Progenitor cell of endocrine pancreas (in vitro differentiated cells): Measurements from ENCODE around the gene CEACAM18. TPM values are rescaled to one million over a fixed set of nuclear protein-coding genes. Genes with fewer than 3 reads are reported as not detected.

Experiments
- DNase-seq: peaks from one replicate; pipeline ENCODE4 v3.0.0; 2021; ENCODE audit warnings: low spot score; ENCODE audit not compliant: unreplicated experiment
- H3K27ac Mint-ChIP-seq: 2 replicates; pipeline ENCODE4 v1.8.0; 2021; ENCODE audit warnings: mild to moderate bottlenecking, moderate library complexity, mixed read lengths
- H3K27me3 Mint-ChIP-seq: 2 replicates; pipeline ENCODE4 v1.8.0; 2021; ENCODE audit warnings: mixed read lengths
- H3K36me3 Mint-ChIP-seq: 2 replicates; pipeline ENCODE4 v1.8.0; 2022; ENCODE audit warnings: mixed read lengths; ENCODE audit not compliant: insufficient read depth
- H3K4me1 Mint-ChIP-seq: 2 replicates; pipeline ENCODE4 v1.8.0; 2021; ENCODE audit warnings: low read depth, mixed read lengths
- H3K4me3 Mint-ChIP-seq: 2 replicates; pipeline ENCODE4 v1.8.0; 2021; ENCODE audit warnings: low read depth, mild to moderate bottlenecking, moderate library complexity, mixed read lengths
- H3K9me3 Mint-ChIP-seq: 2 replicates; pipeline ENCODE4 v1.8.0; 2021; ENCODE audit warnings: low read depth, mixed read lengths
- CTCF ChIP-seq: fragments of 200-600 bp; sonication (generic); IDR thresholded peaks from one replicate; pipeline ENCODE4 v1.5.0; 2021; ENCODE audit warnings: antibody characterized with exemption, mild to moderate bottlenecking; ENCODE audit not compliant: unreplicated experiment
- long read RNA-seq: library from polyadenylated mRNA; unstranded; transcript quantifications from one replicate; pipeline ENCODE4 v2.0.0, GENCODE V29; 2020
- total RNA-seq: library from RNA; stranded (reverse); gene quantifications from 2 replicates; pipeline ENCODE4 v1.2.1, GENCODE V29; 2021

CEACAM18 gene
- not detected in 2 replicates for total RNA-seq
- long read RNA-seq = 0 reads

- H3K27ac Mint-ChIP-seq = no peak within 1 kb of the TSS
- no peaks in the 10 kb centered on the region for H3K9me3 Mint-ChIP-seq
Measured at GRCh38 chr19:51478381-51479234, at the start of gene CEACAM18. Gene CEACAM18 (plus strand): TSS chr19:51478539.

GRCh38 chr19:51430221-51430620, 48.1 kb upstream of the CEACAM18 start:
- Mint-ChIP-seq H3K27ac (no peak overlapping the region), H3K27me3 (peaks cover 35% of the 10 kb centered on the region), H3K36me3 (no peaks in the 10 kb centered on the region), H3K4me1 (no peaks in the 10 kb centered on the region), H3K9me3 (no peaks in the 10 kb centered on the region), H3K4me3 (no peak overlapping the region)
- no peak for DNase-seq
- no peak for TF ChIP-seq CTCF

More at GRCh38 chr19:51478381-51479234, at the start of gene CEACAM18:
- no peak for DNase-seq
- Mint-ChIP-seq H3K4me1 (peaks cover 1% of the 10 kb centered on the region), H3K27me3 (peaks cover 27% of the 10 kb centered on the region), H3K4me3 (no peak within 1 kb of the TSS), H3K36me3 (no peaks in the 10 kb centered on the region)
- TF ChIP-seq CTCF = no peak

GRCh38 chr19:51431124-51431523, 47.2 kb upstream of the CEACAM18 start:
- Mint-ChIP-seq H3K27ac (no peak overlapping the region), H3K9me3 (no peaks in the 10 kb centered on the region), H3K36me3 (no peaks in the 10 kb centered on the region), H3K27me3 (peaks cover 42% of the 10 kb centered on the region), H3K4me3 (no peak overlapping the region), H3K4me1 (no peaks in the 10 kb centered on the region)
- DNase-seq = no peak
- no peak for TF ChIP-seq CTCF

GRCh38 chr19:51433043-51433442, 45.3 kb upstream of the CEACAM18 start:
- H3K9me3 Mint-ChIP-seq = no peaks in the 10 kb centered on the region
- peaks cover 49% of the 10 kb centered on the region for H3K27me3 Mint-ChIP-seq
- H3K27ac Mint-ChIP-seq = no peak overlapping the region
- no peaks in the 10 kb centered on the region for H3K36me3 Mint-ChIP-seq
- H3K4me3 Mint-ChIP-seq = no peak overlapping the region
- DNase-seq = no peak
- no peaks in the 10 kb centered on the region for H3K4me1 Mint-ChIP-seq
- TF ChIP-seq CTCF = no peak

GRCh38 chr19:51434456-51434855, 43.9 kb upstream of the CEACAM18 start:
- Mint-ChIP-seq H3K4me3 (no peak overlapping the region), H3K4me1 (no peaks in the 10 kb centered on the region), H3K27me3 (peaks cover 43% of the 10 kb centered on the region)

More at GRCh38 chr19:51434456-51434855, 43.9 kb upstream of the CEACAM18 start:
- H3K27ac Mint-ChIP-seq = no peak overlapping the region
- TF ChIP-seq CTCF = no peak
- no peaks in the 10 kb centered on the region for H3K36me3 Mint-ChIP-seq
- no peak for DNase-seq
- no peaks in the 10 kb centered on the region for H3K9me3 Mint-ChIP-seq
